GM18502 (cell line): ENCODE results near the gene ANO6.

Experiments used
- ATAC-seq: cut with Tn5 transposase; IDR thresholded peaks from one replicate; pipeline ENCODE4 v1.9.1; 2021; ENCODE audit warnings: mild to moderate bottlenecking; ENCODE audit not compliant: unreplicated experiment, poor library complexity

The ANO6 gene

DNA sequence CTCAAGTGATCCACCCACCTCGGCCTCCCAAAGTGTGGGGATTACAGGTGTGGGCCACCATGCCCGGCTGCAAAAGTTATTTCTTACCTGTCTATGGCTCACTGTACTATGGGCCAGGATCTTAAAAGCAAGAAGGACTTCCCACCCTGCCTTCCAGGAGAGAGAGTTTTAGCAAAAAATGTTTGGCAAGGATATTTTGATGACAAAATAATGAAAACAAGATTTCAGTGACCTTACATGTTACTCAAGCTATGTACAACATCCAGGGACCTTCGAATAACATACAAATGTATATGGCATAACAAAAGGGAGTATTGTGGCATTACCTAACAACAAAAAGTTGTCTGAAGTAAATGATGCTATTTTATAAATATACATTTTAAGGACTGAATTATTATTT lies 55.1 kb downstream of the ANO6 start:
- no peak for ATAC-seq

DNA sequence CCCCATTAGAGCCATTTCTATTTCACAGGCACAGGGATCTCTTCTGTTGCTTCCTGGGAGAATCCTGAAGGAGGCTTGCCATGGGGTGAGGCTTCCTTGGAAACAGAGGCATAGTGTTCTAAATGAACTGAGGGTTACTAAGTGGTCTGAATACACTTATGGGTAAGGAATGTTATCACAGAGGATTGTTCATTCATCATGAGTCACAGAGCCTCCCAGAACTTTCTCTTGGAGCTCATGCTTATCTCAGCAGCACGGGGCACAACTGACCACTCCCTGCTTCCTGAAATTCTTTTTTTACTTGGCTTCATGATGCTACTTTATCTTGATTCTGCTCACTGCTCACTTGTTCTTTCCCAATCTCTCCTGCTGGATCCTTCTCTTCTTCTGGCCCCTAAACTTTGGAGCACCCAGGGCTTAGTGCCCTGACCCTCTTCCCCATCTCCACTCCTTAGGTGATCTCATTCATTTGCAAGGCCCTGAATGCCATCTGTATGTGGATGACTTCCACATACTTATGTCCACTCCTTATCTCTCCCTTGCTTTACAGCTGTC lies 57.9 kb downstream of the ANO6 start:
- ATAC-seq = no peak

DNA sequence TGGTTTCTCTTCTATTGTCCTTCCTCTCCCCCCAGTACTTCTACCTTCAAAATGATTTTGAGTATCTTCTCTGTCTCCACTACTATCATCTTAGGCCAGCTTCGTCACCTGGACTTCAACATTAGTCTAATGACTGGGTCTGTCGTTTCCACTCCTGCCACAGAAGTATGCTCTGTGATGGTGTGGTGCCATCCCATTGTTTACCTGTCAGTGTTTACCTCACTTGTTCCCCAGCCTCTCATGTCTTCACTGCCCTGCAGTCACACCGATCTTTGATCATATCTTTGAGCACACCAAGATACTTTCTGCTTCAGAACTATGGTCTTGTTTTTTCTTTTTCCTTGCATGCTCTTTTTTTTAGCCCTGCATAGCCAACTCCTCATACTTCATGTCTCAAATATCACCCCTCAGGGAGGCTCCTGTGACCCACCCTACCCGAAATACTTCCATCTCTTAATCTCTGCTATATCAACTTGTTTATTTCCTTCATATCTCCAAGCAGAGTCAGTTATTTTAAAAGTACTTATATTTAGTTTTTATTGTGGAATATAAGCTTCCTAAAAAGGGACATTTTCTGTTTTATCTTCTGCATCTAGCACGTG lies 60.4 kb downstream of the ANO6 start:
- no peak for ATAC-seq

DNA sequence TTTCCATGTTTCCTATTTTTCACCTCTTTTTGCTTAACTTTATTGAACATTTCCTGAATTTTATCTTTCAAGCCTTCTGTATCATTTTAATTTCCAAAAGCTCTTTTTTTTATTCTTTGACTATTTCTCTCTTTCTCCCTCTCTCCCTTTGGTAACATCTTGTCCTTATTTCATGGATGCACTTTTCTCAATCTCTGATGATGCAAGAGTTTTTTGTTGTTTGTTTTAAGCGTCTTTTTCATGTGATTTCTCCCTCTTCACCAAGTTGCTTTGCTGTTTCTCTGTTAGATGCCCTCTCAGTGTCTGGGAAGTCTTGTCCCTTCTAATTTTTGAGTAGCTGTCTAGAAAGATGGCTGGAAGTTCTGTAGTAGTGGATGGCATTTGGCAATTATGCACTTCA lies 62.6 kb downstream of the ANO6 start:
- ATAC-seq = no peak

DNA sequence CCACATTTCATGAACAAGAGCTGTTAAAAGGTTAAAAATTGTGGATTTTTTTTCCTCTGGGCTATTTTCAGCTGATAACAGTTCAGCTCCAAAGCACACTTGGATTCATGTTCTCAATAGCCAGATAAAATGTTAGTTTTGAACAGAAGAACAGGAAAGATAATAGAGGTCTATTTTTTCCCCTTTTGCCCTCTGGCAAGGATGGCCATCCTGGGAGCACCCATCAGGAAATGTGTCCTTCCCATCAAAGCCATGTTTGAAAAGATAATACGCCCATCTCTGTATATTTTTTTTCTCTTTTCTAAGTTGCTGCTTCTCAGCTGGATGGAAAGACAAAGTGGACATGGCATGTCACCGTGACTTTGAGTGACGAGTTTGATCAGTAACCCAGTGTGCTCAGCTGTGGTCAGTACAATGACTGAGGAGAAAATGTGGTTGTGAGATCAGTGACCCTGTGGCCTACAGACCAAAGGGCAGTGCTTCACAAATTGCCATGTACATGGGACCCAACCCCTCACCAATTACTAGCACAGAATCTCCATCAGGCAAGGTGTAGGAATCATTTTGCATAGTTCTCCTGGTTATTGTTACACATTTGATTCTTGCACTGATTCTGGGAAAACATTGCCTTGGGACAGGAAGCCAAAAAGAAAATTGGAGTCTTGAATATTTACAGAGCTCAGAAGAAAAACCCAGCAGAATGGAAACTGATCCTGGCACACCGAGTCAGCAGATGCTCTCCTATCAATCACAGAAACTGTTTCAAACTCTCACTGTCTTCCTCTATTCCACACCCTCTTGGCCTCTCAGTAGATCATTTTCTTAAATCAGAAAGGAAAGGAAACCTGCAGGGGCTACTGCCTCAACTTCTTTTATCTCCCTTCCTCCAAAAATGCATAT lies 64.3 kb downstream of the ANO6 start:
- no peak for ATAC-seq

DNA sequence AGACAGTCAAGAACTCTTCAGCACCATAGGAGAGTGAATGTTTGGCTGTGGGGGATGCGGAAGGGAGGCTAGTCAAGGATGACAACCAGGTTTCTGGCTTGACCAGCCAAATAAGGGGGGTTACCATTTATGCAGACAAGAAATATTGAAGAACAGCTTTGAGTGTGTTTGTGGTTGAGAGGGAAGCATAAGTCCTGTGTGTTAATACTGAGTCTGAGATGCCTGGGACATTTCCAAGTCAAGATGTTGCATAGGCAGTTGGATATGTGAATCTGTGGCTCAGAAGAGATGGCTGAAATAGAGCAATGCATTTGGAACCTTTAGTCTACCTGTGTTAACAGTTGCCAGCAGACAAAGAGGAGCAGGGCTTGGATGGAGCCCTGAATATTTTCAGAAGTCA lies 66.1 kb downstream of the ANO6 start:
- no peak for ATAC-seq

DNA sequence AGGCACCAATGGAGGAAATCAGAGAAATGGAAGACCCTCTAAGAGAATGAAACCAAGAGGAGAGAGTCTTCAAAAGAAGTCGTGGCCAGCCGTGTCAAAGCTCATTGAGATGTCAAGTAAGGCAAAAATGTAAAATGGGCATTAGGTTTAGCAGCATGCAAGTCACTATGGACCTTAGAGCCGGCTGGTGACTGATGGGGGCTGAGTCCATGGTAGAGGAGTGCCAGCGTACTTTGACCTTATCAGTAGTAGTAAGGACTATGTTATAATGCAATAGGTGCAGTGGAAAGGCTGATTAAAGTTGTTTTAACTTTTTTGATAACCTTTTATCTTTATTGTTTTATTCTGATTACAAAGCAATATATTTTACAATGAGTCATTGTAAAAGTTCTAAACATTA lies 66.5 kb downstream of the ANO6 start:
- ATAC-seq = no peak

DNA sequence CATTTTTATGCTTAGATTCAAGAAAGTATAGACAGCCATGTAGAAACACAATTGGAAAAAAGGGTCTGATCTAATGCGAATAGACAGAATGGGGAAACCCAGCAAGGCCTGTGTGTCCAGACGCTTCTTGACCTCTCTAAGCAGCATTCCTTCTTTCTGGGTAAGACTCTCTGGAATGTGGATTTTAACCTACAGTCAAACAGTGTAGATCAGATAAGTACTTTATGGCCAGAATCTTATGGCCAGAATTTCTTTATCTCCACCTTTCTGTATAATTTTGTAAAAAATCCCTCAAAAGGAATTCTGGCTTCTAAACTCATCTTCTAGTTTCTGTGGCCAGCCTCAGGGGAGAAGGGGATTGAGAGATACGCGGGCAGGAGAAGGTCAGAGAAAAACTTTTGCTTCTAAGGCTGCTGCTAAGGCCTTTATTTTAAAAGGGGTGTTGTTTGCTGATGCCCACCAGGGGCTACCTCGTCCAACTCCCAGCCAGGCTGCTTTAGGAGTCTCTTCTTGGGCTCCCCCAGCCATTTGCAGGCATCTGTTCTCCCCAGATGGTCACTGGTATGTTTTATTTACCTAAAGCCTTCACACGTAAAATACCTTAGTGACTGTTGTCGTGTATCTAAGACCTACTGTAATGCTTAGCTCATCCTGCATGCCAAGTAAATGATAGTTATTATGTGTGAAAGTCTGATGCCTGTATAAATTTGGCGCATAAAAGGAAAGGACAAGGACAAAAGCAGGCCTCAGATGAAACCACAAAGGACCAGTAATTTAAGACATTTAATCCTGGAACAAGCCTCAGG lies 68.4 kb downstream of the ANO6 start:
- no peak for ATAC-seq

DNA sequence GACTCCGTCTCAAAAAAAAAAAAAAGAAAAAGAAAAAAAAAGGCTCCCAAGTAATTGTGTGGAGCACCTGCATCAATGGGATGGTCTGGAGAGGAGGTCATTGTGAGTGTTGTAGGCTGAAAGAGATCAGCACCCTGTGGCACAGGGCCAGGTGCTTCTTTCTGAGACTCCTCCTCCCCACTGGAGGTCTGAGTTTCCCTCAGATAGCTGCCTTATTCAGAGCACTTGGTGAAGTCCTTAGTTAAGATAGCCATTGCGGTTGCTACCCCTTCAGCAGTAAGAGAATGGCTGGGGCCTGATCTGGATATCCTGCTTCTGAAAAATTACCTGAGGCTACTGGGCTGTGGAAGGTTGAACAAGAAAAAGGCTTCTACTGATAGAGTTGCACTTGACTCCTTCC lies 69.8 kb downstream of the ANO6 start:
- ATAC-seq = no peak

DNA sequence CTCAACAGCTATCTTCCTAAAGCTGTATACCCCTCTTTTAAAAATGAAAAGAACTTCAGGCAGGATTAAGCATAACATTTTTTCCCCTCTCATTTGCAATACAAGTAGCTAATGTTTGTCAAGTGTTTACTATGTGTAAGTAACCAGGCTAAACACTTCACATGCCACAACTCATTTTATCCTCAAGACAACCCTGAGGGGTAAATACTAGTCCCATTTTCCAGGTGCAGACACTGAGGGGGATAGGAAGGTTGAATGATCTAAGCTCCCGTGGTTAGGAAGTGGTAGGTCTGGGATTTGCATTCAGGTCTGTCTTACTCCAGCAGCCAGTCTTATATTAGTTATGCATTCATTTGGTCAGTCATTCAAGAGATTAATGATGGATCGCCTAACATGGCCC lies 70.7 kb downstream of the ANO6 start:
- no peak for ATAC-seq

DNA sequence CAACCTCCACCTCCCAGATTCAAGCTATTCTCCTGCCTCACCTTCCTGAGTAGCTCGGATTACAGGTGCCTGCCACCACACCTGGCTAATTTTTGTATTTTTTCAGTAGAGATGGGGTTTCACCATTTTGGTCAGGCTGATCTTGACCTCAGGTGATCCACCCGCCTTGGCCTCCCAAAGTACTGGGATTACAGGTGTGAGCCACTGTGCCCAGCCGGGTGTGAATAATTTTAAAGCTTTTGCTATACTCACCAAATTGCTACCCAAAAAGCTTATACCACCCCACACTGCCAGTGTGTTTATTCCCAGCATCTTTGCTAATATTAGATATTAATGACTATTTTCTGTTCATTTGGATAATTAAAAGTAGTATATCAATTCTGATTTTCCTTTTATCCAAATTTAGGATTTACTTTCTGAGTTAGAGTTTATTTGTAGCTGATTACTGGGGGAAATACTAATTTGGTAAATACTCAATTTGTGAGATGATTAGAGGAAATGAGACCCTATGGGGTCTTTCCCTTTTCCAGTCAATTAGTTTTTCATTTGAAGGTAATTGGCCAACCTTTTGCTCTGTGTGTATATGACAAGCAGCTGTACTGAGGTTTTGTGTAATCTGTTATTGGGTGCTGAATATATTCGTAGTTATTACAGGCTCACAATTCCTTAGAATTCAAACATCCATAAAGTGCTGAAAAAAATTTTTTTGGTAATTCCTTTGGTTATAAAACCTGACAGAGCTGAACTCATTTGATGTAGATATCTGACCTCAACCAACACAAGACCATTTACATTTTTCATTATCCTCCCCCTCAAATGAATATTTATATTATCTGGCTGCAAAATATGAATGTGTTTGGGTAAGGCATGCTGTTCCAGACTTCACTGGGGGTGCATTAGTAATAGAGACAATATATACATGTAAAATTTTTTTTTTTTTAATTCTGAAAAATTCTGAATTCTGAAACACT lies 73.6 kb downstream of the ANO6 start:
- no peak for ATAC-seq

DNA sequence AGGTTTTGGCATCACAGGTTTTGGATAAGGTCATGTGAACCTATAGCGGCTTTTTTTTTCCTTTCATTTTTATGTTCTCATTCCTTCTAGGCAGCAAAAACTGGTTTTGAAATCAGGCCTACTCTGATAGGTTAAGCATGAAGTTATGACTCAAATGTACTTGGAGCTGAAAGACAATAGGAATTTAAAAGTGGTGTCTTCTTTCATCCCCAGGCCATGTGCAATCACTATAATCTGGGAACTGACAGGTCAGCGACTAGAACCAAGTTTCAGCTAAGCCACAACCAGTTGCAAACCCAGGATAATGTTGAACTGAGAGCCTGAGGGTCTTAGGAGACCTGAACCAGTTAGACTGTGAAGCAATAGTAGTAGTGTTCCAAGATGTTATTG lies 74.3 kb downstream of the ANO6 start:
- no peak for ATAC-seq

DNA sequence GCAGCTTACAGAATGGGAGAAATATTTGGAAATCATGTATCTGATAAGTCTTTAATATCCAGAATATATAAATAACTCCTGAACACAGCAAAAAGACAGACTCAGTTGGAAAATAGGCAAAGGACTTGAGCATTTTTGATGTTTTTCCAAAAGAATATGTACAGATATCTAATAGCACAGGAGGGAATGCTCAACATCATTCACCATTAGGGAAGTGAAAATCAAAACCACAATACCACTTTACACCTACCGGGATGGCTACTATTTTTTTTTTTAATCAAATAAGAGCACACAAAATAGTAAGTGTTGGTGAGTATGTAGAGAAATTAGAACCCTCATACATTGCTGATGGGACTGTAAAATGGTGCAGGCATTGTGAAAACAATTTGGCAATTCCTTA lies 75.6 kb downstream of the ANO6 start:
- ATAC-seq = no peak

DNA sequence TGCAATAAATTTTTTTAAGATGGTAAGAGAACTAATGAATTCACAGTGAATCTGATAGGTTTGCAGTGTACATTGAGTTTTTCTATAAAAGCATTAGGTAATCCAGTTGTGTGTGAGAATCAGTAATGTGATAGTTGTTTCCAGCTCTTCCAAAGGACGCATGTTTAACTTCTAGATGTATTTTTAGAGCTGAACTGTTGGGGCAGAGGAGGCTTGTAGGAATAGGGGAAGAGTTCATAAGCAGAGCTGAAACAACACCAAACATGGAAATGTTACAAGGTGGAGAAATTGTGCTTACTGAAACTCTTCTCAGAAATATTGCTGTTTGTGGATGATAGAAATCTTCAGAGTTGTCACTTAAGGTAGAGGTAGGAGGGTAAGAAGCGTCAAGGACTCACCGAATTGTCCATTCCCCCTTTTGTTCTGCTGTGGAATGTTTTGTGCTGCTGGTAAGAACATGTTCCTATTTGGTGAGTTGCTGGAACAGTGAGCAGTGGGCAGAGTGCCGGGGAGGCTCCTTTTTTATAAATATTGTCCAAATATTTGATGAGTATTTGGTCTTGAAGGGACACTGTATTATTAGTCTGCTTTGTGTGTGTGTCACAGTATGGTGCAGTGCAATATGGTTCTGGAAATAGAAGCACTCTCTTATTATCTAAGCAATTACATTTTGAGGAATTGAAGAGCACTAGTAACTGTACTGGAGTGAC lies 76.7 kb downstream of the ANO6 start:
- no peak for ATAC-seq

DNA sequence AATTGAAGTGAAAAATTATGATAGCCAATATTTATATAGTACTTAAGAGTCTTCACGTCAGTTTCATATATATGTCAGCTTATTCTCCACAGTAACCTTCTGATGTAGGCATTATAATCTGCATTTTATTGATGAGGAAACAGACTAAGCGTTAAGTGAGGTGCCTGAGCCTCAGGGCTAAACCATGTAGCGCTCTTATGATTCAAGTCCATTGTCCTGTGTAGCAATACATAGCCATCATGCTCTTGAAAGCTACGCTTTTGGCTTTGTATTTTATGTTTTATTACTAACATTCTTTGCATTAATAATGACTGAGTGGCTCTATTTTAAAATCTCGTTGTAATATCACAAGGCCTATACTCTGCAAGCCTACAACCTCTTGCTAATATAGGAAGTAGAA lies 79.0 kb downstream of the ANO6 start:
- no peak for ATAC-seq

DNA sequence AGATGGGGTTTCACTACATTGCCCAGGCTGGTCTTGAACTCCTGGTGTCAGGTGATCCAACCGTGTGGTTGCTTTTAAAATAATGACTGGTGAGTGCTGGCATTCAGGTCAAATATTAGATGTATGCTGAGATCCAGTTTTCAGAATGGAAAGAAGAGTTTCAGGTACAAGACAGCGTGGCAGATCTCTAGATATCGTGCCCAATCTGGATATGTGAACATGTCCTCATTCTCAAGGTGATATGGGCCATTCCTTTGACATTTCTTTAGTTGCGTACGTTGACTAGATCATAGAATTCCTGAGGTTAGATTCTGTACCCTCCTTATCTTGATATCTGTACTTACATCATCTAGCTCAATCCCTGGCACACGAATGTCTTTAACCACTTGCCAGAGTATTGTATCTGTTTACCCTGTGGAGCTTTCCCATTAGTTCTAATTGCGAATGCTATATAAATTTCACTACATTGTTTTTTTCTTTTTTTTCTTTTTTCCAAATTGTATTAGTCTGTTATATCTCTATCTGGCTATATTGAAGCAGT lies 80.2 kb downstream of the ANO6 start:
- ATAC-seq = no peak

DNA sequence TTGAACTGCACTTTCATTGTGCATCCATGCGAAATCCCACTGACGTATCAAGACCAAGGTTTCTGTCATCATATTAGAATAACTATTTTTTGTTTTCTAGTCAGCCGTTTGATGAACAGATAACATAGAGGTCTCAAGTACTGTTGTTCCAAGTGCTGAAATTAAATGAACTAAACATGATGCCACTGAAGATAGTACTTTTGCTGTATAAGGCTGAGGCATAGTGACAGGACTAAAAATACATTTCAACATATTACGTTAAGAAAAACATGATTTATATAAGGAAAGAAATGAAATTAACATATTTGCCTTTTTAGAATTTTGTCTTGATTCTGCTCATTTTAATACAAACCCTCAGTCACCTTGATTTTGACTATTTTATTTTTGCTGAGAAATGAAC lies 82.2 kb downstream of the ANO6 start:
- no peak for ATAC-seq

DNA sequence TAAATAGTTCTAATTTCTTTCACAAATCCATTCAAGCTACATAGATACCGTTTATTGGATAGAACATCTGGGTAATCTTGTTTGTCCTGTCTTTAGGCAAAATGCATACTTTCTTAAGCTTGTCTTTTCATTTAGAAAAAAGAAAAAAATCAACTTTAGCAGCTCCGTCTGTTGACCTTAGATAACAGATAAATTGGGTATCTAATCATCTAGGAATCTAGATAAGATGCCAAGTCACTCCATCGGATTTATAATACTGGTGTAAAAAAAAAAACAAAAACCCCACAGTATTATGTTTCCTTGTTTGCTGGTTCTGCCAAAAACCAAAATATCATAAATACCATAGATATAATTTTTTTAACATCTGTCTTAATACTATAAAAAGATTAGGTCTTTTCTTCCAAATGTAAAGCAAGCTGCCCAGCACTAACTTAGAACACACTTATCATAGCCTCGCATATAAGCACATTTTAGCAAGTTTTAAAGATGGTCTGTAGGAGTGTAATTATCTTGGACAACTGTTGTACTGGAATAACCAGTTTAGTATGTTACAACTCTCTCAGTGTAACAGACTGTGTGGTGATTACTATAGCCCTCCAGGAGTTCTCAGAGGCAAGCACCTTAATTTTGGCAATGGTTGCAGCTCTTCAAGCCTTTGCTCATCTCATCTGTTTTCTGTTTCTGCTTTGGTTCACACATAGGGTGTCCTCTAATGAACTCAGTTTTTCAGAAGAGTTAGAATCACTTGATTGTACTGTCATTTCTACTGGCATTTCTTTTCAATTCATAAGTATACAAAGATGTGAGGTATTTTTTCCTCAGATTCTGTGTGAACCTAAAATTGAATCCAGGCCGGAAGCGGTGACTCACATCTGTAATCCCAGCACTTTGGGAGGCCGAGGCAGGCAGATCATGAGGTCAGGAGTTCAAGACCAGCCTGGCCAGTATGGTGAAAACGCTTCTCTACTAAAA lies 83.1 kb downstream of the ANO6 start:
- no peak for ATAC-seq
